Activated CD8-positive, alpha-beta memory T cell treated with anti-CD3 and anti-CD28 coated beads, Interleukin-2, amount 50 U/mL, for 1 hour (primary cell): Measurements from ENCODE around the gene ZNF665.
"Not testable (repeated sequence)": the region's sequence is repeated elsewhere in the genome, so short reads cannot be mapped to it uniquely, and the experiment has no call there.

ENCODE experiments used
- DNase-seq: peaks from one replicate; pipeline ENCODE4 v3.0.0-alpha.2; 2020; ENCODE audit errors: extremely low read depth

The ZNF665 gene

GRCh38 chr19:53157626-53158025 lies 35.5 kb downstream of the ZNF665 start:
- no peak for DNase-seq

GRCh38 chr19:53156850-53157249 lies 36.3 kb downstream of the ZNF665 start:
- no peak for DNase-seq

- DNase-seq = no peak
Observed at GRCh38 chr19:53147645-53148044, 45.5 kb downstream of the ZNF665 start.

GRCh38 chr19:53140351-53140750 lies 52.8 kb downstream of the ZNF665 start:
- DNase-seq = no peak

- no peak for DNase-seq
Observed at GRCh38 chr19:53136432-53136831, 56.7 kb downstream of the ZNF665 start.

GRCh38 chr19:53132141-53132991 lies 60.8 kb downstream of the ZNF665 start, which contains the start of gene ZNF415:
Gene ZNF415, minus strand, starts transcription at chr19:53132910. Its CDS starts 10,234 bp downstream, at chr19:53122676.
- DNase-seq = no peak

- DNase-seq = no peak
Observed at GRCh38 chr19:53131727-53132126, 61.4 kb downstream of the ZNF665 start.

GRCh38 chr19:53131085-53131590 lies 62.0 kb downstream of the ZNF665 start:
- DNase-seq = no peak

GRCh38 chr19:53130506-53130905 lies 62.7 kb downstream of the ZNF665 start:
- DNase-seq = no peak

- DNase-seq = not testable (repeated sequence)
Observed at GRCh38 chr19:53126733-53127526, 66.2 kb downstream of the ZNF665 start.

- no peak for DNase-seq
Observed at GRCh38 chr19:53123400-53123799, 69.8 kb downstream of the ZNF665 start.
